UCSD-AML1 (cell line): ENCODE measurements around the gene ETV7.
A peak's percentile ranks its signal among the peaks of the same experiment; 100 is the strongest.
"Not testable (repeated sequence)": the region's sequence is repeated elsewhere in the genome, so short reads cannot be mapped to it uniquely, and the experiment has no call there.

Source experiments
- DNase-seq: peaks from one replicate; lab custom pipeline; 2025; ENCODE audit not compliant: unreplicated experiment; lab: John Stamatoyannopoulos, UW

ETV7 gene

DNA sequence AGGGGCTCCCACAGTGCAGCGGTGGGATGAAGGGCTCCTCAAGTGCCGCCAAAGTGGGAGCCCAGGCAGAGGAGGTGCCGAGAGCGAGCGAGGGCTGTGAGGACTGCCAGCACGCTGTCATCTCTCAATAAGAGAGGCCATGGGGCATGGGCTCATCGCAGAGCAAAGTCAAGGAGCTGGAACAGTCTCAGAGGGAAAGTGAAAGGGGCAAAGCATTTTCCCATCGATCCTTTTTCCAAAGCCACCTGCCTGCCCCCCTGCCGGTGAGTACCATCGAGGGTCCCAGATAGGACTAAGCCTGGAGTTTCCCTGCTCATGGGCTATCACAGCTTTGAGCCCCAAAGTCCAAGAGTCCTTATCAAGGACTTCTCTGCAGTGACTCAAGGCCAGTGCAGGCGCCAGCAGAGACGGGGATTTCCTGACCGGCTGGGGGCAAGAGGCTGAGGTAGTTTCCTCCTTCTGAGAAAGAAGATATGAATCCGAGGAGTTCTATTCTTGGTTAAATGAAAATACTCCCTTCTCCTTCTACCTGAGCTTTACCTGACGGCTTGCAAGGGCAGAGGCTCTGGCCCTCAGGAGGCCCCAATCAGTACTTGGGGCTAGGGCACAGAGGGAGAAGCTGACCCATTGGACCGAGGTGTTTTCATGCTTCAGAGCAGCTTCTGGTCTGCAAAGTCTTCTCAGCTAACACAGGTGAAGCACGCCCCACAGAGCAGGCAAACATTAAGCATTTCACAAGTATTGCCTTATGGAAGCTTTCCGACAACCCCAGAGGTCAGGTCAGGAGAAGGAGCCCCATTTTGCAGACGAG lies 22.6 kb downstream of the ETV7 start:
- DNase-seq: peak; percentile 43

DNA sequence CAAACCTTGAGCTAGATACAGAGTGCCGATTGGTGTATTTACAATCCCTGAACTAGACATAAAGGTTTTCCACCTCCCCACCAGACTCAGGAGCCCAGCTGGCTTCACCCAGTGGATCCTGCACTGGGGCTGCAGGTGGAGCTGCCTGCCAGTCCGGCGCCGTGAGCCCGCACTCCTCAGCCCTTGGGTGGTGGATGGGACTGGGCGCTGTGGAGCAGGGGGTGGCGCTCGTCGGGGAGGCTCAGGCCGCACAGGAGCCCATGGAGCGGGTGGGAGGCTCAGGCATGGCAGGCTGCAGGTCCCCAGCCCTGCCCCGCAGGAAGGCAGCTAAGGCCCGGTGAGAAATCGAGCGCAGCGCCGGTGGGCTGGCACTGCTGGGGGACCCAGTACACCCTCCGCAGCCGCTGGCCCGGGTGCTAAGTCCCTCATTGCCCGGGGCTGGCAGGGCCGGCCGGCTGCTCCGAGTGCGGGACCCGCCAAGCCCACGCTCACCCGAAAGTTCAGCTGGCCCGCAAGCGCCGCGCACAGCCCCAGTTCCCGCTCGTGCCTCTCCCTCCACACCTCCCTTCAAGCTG lies 23.3 kb downstream of the ETV7 start:
- not testable (repeated sequence) for DNase-seq

DNA sequence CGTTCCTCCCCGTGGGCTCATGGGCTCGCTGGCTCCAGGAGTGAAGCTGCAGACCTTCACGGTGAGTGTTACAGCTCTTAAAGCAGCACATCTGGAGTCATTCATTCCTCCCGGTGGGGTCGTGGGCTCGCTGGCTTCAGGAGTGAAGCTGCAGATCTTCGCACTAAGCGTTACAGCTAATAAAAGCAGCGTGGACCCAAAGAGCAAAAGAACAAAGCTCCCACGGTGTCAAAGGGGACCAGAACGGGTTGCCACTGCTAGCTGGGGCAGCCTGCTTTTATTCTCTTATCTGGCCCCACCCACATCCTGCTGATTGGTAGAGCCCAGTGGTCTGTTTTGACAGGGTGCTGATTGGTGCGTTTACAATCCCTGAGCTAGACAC lies 24.1 kb downstream of the ETV7 start:
- DNase-seq: not testable (repeated sequence)

DNA sequence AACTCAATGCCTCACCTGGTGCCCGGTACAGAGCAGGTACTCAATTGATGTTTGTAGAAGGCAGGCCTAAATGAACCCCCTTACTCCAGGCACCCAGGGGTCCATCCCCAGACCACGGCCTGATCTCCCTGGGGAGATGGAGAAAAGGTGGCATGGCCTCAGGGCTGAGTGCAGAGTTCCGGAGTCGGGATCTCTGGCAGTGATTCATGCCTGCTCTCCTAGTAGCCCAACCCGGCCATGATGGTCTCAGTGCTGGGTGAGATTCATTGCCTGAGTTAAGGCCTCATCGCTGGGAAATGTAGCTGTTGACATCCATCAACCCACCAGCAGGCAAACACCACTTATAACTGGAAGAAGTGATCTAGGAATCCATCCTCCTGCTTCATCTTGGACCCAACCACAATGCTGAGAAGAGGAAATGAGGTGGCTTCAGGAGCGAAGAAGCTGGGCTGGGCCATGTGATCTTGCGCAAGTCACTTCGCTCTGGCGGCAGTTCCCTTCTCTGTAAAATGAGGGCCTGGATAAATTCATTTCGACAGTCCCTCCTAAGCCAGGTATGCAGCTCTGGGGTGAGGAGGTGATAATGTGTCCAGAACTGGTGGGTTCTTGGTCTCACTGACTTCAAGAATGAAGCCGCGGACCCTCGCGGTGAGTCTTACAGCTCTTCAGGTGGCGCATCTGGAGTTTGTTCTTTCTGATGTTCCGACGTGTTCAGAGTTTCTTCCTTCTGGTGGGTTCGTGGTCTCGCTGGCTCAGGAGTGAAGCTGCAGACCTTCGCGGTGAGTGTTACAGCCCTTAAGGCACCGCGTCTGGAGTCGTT lies 24.7 kb downstream of the ETV7 start:
- DNase-seq: peak; percentile 36

DNA sequence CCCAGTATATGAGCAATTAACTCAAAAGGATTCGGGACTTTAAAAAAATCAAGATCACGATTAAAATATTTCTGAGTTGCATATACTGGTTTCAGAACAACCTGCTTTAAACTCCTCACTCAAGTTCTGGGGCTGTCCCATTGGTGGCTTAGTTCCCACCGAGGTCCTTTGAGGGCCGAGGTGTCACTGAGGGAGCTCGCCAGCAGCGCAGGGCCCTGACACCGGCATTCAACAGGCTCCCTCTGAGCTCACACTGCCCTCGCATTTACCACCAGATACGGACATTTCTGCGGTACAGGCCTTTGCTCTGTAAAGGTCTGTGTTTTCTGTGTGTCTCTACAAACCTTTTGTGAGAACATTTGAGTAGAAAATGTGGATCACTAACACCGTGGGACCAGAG lies 26.4 kb downstream of the ETV7 start:
- no peak for DNase-seq

DNA sequence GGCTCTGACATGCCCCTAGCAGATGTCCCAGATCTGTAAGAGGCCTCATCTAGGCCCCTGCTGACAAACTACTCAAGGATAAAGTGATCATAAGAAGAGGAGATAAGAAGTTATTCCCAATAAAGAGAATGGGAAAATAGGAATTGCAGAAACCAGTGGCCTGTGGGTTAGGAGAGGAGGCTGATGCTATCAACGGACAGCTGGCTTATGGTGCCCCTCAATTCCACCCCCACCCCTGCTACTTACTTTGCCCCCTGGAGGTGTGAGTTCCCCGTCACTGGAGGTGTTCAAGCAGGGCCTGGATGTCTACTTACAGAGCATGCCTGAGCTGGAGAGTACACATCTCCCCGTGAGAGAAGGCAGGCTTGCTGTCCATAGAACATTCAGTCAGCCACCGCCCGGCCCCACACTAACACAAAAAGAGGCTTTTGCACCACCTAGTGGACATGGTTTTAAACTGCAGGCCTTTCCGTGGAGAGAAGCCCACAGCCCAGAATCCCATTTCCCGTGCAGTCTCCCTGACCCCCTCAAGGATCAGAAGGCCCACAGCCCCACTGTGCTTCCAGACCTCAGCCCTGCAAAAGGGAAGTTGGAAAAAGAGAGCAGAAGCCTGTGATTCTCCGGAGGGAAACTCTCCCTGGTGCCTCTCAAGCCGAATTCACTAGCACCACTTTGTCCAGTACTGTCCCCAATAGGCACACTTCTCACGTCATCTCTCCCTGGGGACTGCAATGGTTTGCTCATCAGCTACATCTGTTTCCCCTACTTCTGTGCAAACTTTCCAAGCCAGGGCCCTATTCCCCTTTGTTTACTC lies 27.0 kb downstream of the ETV7 start:
- peak; percentile 68 for DNase-seq

DNA sequence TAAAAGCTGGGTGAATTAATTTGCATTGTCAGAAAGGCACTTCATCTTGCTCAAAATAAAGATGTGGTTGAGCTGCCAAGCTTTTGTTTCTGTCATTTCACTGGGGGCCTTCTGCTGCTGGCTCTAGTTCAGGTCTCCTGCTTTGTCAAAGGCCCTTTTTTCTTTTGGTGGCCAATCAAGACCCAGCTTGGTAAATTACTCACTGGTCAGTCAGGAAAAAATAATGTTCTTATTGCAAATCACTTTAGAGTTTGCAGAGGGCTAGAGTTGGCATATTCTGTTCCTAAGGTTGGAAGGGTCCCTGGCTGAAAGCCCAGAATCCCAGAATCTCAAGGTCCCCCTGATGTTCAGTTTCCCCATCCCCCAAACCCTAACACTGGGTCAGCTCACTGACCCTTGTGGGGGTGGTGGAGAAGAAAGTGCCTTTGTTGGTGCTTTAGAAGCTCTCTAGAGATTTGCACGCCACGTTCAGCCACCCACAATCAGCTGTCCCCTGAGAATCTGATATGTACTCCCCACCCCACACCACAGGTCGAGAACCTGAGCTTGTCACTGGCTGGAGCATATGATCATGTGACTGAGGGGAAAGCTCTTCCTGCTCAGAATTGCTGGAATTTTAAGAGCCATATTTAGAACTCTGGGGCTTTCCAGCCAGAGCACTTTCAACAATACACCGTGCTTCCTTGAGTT lies 29.1 kb downstream of the ETV7 start:
- no peak for DNase-seq

DNA sequence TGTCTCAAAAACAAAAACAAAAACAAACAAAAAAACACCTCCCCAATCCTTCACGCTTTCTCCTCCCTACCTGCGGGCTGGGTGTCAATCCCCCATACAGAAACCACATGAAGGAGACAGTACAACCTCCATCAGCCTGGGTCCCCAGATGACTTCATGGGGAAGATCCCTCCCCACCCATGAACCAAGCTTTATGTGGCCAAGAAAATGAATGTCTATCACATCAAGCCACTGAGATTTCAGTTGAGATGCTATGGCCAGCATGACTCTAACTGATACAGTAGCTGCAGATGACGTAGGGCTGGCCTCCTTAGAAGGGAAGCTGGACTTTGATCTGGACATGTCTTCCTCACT lies 29.6 kb downstream of the ETV7 start:
- DNase-seq: no peak

DNA sequence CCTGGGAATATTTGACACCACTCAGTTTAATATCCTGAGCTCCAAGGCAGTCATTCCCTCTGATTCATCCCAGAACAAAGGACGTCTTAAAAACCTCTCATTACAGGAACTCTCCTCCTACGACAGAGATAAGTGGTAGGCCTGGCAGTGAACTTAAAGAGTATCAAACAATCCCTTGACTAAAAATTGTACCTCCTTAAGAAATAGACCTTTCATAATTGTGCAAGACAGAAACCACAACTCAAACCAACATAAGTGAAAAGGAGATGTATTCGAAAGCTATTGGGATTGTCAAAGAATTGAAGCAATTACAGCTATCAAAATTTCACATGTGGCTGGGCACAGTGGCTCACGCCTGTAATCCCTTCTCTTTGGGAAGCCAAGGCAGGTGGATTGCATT lies 31.6 kb downstream of the ETV7 start:
- no peak for DNase-seq

DNA sequence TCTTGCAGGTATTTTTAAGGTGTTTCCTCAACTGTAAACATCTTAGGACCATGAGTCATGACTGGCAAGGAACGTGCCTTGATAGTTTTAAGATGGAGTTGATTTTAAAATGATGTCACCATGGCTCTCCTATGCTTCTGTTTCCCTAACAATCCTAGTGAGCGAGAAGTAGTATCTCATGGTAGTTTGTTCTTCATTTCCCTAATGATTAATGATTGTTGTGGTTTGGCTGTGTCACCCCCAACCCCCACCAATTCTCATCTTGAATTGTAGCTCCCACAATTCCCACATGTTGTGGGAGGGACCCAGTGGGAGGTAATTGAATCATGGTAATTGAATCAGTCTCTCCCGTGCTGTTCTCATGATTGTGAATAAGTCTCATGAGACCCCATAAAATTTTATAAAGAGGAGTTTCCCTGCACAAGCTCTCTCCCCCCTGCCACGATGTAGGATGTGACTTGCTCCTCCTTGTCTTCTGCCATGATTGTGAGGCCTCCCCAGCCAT lies 34.0 kb downstream of the ETV7 start:
- no peak for DNase-seq

DNA sequence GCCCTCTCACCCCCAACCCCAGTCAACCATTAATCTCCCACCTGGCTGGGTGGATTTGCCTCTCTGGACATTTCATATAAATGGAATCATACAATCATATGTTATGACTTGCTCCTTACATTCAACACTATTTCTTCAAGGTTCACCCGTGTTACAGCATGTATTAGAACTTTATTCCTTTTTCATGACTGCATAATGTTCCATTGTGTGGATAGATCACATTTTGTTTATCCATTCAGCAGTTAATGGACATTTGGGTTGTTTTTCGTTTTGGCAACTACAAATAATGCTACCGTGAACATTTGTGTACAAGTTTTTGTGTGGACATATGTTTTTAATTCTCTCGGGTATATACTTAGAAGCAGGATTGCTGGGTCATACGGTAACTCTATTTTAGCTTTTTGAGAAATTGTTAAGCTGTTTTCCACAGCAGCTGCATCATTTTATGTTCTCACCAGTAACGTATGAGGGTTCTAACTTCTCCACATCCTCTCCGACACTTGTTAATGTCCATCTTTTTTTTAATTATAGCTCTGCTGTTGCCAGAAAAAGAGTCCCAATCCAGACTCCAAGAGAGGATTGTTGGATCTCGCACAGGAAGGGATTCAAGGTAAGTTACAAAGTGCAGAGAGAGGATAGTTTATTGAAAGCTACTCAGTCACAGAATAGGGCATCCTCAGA lies 34.9 kb downstream of the ETV7 start:
- DNase-seq: no peak

DNA sequence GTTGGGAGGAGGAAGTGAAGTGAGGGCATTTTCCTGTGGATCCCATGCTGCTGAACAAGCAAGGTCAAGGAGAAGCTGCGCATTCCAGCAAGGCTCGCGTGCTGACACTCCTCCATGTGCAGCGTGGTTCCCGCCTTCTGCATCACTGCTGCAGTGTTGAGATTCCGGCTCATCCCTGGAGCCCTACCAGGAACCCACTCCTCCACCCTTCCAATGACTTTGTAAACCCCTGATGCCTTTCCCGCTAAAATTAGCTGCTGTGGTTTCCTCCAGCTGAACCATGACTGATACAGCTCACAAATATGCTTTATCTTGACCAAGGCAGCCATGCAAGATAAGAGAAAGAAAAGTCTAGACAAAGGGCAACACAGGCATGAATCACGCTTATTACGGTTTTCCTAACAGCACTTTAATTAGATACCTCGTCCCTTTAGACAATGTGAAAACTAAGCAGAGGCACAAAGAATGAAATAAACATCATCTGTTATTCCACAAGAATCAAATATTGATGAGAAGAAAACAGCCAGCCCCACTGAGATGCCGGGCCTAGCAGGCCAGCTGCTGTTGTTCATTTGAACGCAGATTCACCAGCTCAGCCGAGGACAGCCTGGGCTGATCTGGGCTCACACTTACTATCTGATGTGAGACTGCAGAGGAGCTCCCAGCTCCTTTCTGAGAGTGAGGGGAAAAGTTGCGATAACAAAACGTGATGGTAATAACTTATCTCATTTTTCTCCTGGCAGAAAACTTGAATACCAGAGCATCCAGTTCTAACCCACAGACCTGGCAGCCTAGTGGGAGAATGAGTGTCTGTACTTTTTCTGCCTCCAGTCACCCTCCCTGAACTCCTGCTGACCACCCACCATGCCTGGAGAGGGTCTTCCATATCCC lies 36.5 kb downstream of the ETV7 start:
- DNase-seq: no peak

DNA sequence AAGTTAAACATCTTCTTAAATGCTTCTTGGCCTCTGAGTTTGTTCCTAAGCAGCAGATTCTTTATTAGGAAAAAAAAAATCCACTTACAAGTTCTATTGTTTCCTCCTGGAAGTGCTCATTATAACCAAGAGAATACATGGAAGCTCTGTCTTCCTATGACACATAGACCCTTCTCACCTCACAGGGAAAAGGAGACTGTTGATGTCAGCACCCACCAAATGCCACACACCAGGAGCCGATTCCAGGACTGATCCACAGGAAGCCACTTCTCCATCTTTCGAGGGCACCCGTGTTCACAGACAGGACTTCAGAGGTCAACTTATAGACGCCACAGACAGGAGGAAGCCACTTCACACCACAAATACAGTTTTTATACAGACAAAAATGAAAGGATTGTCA lies 37.4 kb downstream of the ETV7 start:
- no peak for DNase-seq

DNA sequence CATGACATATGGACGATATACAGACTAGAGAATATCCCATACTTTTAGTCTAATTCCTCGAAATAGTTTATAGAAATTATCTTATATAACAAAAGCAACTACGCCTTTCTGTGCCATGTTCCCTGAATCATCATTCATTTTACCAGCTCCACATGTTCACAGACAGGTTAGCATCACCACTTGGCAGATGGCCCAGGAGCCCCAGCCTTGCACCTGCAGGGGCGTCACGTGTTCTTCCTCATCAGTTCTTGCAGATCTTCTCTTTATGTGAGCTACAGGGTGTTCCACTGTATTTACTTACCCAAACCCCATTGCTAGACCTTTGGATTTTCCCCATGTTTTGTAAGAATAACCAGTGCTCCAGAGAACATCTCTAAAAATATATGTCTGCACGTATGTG lies 38.2 kb downstream of the ETV7 start:
- no peak for DNase-seq

DNA sequence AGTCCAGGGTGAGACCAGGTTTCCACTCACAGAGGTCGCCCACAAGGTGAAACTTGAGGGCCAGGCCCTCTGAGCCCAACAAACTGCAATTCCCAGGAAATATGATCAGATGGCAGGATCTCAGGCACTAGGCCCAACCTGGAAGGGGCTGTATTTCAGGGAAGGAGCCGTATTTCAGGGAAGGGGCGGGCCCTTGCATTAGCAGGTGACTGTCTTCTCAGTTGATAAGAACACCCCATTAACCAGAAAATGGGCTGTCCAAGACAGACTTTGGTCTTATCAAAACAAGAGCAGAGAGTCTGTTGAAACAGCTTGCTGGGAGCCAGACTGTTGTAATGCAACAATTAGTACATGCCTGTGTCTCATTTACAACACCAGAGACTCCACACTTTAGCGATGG lies 39.8 kb downstream of the ETV7 start:
- DNase-seq: no peak

DNA sequence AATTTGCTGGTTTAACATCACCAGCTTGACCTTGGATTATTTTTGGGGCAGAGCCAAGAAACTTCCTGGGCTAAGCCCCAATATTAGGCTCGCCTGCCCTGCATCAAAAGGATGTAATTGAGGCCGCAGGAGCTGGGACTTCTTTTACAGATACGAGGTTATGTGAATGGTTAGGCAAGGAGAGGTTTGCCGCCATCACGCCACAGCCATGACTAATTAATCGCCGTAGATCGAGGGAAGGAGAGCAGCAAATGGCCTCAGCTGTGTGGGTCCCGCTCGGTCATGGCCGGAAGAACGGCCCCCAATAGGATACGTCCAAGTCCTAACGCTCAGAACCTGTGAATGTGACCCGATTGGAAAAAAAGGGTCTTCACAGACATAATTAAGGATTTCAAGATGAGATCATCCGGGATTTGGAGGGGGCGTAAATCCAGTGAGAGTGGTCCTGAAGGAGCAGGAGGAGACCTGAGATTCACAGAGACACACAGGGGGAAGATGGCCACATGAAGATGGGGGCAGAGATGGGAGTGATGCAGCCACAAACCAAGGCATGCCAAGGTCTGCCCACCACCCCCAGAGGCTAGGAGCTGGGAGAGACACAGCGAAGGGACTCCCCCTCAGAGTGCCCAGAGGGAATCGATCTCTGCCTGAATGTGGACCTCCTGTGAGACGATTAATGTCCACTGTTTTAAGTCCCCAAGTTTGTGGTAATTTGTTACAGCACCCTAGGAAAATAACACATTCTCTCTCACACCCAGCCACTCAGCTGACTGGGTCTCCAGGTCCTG lies 40.8 kb downstream of the ETV7 start:
- no peak for DNase-seq

DNA sequence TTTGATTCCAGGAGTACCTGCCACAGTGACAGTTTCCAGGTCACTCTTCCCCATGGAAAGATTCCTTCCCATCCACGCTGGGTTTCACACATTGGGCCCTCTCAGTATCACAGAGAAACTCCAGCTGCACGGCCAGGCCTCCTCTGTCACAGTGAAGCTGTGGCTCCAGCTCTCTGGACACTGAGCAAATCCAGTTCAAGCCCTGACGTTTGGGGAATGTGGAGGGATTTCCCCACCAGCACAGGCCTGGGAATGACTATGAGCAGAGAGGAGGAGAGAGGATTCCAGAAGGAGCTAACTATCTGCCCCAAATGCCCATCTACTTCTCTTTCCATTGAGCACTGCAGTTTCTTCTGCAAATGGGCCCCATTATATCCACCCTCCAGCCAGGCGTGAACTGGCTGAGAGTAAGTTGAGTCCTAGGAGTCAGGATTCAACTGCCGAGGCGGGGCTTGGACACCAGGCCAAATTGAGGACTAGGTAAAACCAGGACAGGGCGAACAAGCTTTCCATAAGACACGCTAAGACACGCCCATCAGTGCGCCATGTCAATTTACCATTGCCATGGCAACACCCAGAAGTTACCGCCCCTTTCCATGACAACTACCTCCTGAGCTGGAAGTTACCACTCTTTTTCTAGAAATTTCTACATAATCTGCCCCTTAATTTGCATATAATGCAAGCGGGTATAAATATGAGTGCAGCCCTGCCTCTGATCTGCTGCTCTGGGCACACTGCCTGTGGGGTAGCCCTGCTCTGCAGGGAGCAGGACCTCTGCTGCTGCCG lies 41.6 kb downstream of the ETV7 start:
- no peak for DNase-seq
